NCI-H82 treated with DMSO at 0.1 percent for 48 hours (cell line): ENCODE data around the gene TEX29.

Source experiments
- DNase-seq: peaks from one replicate; lab custom pipeline; 2025; ENCODE audit not compliant: unreplicated experiment; lab: John Stamatoyannopoulos, UW

TEX29 gene

GRCh38 chr13:111322001-111322915 lies 1.8 kb downstream of the TEX29 start:
- no peak for DNase-seq

GRCh38 chr13:111322916-111323331 lies 2.5 kb downstream of the TEX29 start:
- DNase-seq: no peak

GRCh38 chr13:111323549-111323948 lies 3.1 kb downstream of the TEX29 start:
- no peak for DNase-seq

- no peak for DNase-seq
Observed at GRCh38 chr13:111323950-111324651, 3.7 kb downstream of the TEX29 start.

- DNase-seq: no peak
Observed at GRCh38 chr13:111324736-111325135, 4.3 kb downstream of the TEX29 start.

DNA sequence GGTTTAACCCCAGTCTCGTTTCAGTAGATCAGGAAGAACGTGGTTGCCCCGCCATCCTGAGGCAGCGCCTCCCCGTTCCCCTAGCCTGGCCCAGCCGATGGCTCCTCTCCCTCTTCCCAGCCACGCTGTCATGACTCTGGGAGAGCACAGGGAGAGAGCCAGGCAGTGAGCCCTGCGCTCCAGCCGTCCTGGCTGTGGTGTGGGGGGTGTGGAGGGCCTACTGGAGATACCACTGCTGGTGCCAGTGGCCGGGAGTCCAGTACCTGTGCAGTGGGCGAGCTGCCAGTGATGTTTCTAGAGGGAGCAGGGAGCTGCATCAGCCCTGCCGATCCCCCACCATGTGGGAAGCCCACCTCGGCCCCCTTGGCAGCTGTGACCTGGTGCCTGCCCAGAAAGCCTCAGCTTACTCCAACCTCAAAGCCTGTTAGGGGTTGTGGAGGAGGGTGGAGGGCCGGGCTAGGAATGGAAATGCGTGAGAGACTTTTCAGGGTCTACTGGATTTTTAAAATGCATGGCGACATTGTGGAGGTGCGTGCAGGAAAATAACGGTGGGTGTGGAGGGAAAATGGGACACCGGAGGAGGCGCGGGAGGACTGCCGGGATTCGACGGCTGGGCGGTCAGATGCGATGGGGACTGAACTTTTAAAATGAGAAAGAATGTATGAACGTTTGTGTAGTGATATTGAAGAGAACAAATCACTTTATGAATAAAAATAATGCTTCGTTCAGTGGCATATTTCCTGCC lies 4.9 kb downstream of the TEX29 start:
- DNase-seq: no peak

GRCh38 chr13:111325941-111326620 lies 5.6 kb downstream of the TEX29 start:
- no peak for DNase-seq

DNA sequence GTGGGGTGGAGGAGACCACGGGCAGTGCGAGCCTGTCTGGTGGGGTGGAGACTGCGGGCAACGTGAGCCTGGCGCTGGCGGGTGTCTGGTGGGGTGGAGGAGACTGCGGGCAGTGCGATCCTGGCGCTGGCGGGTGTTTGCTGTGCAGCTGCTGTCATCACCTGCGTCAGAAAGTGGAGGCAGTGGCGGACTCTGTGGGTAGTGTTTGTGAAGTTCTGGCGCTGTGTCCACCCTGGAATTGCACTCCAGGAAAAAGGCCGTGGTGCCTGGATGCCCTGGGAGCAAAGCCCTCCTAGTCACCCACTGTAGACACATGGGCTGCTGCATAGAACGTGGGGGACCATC lies 6.2 kb downstream of the TEX29 start:
- DNase-seq: no peak

GRCh38 chr13:111326981-111327642 lies 6.7 kb downstream of the TEX29 start:
- no peak for DNase-seq

GRCh38 chr13:111327730-111328573 lies 7.5 kb downstream of the TEX29 start:
- DNase-seq: no peak

GRCh38 chr13:111328574-111329410 lies 8.3 kb downstream of the TEX29 start:
- DNase-seq: no peak

- DNase-seq: no peak
Observed at GRCh38 chr13:111329641-111330040, 9.2 kb downstream of the TEX29 start.

DNA sequence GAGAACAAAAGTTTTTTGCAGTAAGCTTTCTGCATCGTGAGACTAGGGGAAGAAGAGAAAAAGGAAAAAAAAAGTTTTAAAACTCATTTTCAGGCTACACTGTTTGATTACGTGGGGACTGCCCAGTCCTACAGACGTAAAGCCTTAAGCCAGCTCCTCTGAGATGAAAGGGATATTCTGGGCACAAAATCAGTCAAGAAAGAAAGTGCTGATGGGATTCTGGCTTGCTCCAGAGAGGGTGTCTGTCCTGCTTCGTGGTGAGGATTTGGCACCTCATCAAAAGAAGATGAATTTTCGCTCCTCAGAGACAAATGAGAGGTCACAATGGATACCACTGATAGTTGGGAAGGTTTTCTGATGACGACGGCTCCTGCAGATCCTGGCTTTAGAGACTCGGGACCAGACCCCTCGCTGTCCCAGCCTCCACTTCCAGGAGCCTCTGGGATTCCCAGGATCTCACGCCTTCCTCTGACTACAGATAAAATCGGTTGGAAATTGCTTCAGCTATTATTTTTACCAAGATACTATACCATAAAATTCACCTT lies 9.7 kb downstream of the TEX29 start:
- no peak for DNase-seq

- DNase-seq: no peak
Observed at GRCh38 chr13:111335298-111335697, 14.9 kb downstream of the TEX29 start.

- no peak for DNase-seq
Observed at GRCh38 chr13:111336666-111337065, 16.2 kb downstream of the TEX29 start.

- no peak for DNase-seq
Observed at GRCh38 chr13:111337206-111337605, 16.8 kb downstream of the TEX29 start.

DNA sequence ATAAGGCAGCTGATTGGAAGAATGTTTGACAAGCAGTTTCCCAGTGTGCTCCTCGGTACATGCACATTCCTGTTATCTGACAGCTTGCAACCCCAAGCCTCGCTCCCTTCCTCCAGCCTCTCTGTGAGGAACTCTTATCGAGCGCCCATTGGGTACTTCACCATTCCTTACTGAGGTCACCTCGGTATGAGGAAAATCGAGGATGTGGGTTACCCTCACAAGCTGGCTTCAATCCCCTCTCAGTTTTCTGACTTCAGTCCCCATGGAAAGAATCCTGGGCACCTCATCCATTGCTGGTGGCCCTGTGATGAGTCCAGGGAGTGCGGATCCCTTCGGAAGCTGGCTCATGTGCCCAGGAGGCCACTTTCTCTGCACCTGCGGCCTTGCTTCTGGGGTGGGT lies 17.3 kb downstream of the TEX29 start:
- no peak for DNase-seq

DNA sequence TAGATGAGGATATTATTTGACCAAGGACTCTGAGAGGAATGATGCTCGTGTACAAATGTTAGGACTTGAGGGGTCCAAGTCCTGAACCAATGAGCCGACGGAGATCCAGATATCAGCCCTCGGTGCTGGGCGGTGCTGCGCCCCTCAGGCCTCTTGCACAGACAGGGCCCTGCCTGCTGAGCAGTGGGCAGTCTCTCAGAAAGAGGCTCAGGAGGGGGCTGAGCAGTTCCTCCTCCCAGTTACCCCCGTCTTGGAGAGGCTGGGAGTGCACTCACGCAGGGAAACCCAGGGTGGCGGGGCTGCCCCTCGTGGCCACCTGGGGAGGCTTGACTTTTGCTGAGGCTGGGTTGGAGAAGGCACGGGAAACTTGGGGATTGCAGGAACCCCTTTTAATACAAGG lies 18.4 kb downstream of the TEX29 start:
- DNase-seq: no peak
